Muscle of arm (tissue), 12 donors: Measurements from ENCODE around the gene ACE. TPM values are rescaled to one million over a fixed set of nuclear protein-coding genes. Genes with fewer than 3 reads are reported as not detected.

Experiments
- DNase-seq: peaks from one replicate; pipeline ENCODE4 v3.0.0-alpha.2; 2013
- polyA plus RNA-seq, 12 donors: library from polyadenylated mRNA; unstranded; fragments of 120-200 nt; gene quantifications; one replicate each; pipeline ENCODE4 v1.2.1, GENCODE V29; 2013; ENCODE audit not compliant: insufficient read length in 12 of 12

Gene ACE
- polyA plus RNA-seq, 12 donors, result 6.0 to 21.3 (median 8.0) TPM; not detected in 1

GRCh38 chr17:63490858-63491400 is 14.1 kb downstream of the ACE start:
- no peak for DNase-seq

GRCh38 chr17:63491413-63491812 is 14.6 kb downstream of the ACE start:
- no peak for DNase-seq

- DNase-seq, result no peak
Measured at GRCh38 chr17:63491977-63492618, 15.2 kb downstream of the ACE start.

GRCh38 chr17:63492940-63493339 is 16.1 kb downstream of the ACE start:
- no peak for DNase-seq

GRCh38 chr17:63493411-63493810 is 16.6 kb downstream of the ACE start:
- DNase-seq, result no peak

- no peak for DNase-seq
Measured at GRCh38 chr17:63494300-63494928, 17.6 kb downstream of the ACE start.

- no peak for DNase-seq
Measured at GRCh38 chr17:63495491-63495890, 18.6 kb downstream of the ACE start.

- DNase-seq, result no peak
Measured at GRCh38 chr17:63496177-63496576, 19.3 kb downstream of the ACE start.

- DNase-seq, result no peak
Measured at GRCh38 chr17:63496663-63497400, 20.0 kb downstream of the ACE start.

GRCh38 chr17:63497708-63498483 is 21.0 kb downstream of the ACE start:
- DNase-seq, result no peak

GRCh38 chr17:63498626-63499195 is 21.9 kb downstream of the ACE start:
- no peak for DNase-seq

- DNase-seq, result no peak
Measured at GRCh38 chr17:63500543-63501390, 23.9 kb downstream of the ACE start.

- DNase-seq, result no peak
Measured at GRCh38 chr17:63503341-63503705, 26.5 kb downstream of the ACE start.

- no peak for DNase-seq
Measured at GRCh38 chr17:63504261-63504660, 27.4 kb downstream of the ACE start.

GRCh38 chr17:63505341-63505740 is 28.5 kb downstream of the ACE start:
- no peak for DNase-seq

- no peak for DNase-seq
Measured at GRCh38 chr17:63506627-63507026, 29.8 kb downstream of the ACE start.

- no peak for DNase-seq
Measured at GRCh38 chr17:63511331-63511730, 34.5 kb downstream of the ACE start.

- DNase-seq, result no peak
Measured at GRCh38 chr17:63512388-63512787, 35.5 kb downstream of the ACE start.

- no peak for DNase-seq
Measured at GRCh38 chr17:63512896-63513644, 36.2 kb downstream of the ACE start.

- no peak for DNase-seq
Measured at GRCh38 chr17:63514477-63514876, 37.6 kb downstream of the ACE start.
